Stimulated activated naive CD8-positive, alpha-beta T cell treated with anti-CD3 and anti-CD28 coated beads, Interleukin-15, Interleukin-2, amounts not matched to agents 100 U/mL and 50 U/mL, for 24 hours (primary cell): ENCODE data around the gene LCLAT1.
A peak's percentile ranks its signal among the peaks of the same experiment; 100 is the strongest.
"Not testable (repeated sequence)": the region's sequence is repeated elsewhere in the genome, so short reads cannot be mapped to it uniquely, and the experiment has no call there.

Source experiments
- ATAC-seq: fragments of 150-1000 bp; cut with Tn5 transposase; one replicate; pipeline ENCODE4 v1.10.0; 2021
- DNase-seq: peaks from one replicate; pipeline ENCODE4 v3.0.0; 2021

Gene LCLAT1

GRCh38 chr2:30487603-30488002 lies 40.6 kb downstream of the LCLAT1 start:
- ATAC-seq (no peak), DNase-seq (no peak)

DNA sequence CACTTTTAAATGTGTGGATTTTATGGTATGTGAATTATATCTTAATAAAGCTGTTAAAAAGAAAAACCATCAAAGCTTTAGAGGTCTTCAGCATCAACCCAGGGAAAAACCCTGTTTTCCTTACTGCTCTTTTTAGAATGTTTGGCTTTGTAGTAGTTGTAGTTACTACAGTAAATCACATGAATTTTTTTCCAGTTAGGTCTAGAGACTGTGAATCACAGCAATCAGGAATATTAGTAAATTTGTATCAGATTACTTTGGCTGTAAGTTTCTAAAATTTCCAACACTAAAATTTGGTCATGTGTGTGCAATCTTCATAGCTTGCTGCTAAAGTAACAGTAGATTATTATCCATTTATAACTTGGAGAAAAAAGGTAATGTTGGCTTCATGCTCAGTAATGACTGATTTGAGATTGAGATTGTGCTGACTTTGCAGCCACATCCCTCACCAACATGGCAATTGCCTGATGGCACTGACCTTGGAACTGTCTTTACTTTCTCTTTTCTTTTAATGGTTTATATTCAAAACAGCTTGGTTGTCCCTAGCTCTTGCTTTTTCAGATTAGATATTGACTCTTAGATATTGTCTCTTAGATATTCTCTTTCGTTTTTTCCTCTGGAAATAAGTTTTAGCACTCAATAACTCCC lies 41.1 kb downstream of the LCLAT1 start:
- no peak for ATAC-seq

DNA sequence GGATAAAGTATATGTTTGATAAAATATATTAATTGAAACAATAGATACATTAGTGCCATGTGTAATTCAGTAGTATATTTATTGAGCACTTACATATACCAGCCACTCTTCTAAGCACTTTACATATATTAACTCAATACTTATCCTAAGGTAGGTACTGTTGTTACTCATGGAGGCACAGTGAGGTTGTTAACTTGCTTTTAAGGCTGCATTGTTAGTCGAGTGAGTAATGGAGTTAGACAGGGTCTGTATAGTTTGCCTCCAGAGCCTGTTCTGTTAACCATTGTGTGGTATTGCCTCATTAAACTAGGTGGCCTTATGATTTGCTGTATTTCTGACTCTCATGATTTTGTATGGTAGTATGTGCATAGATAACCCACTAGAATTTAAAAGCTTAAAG lies 44.2 kb downstream of the LCLAT1 start:
- ATAC-seq (no peak), DNase-seq (no peak)

More for the DNA sequence above, 41.1 kb downstream of the LCLAT1 start:
- no peak for DNase-seq

GRCh38 chr2:30492185-30492584 lies 45.1 kb downstream of the LCLAT1 start:
- ATAC-seq: no peak

DNA sequence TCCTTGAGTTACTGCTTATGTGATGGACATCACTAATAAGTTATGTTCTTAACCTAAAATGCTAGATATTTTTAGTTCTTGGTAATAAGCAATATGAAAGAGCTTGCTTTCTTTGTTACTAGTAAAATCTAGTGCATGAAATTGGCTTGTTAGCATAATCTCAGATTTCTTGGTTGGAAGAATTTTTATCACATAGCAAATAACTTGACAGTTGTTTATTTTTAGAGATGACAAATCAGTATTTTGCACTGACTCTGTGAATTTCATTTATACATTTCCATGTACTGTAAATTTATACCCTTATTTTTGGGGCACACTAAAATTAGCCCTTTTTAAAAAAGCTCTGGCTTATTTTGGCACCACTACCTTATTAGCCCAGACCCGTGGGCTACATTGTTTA lies 45.6 kb downstream of the LCLAT1 start:
- no peak for ATAC-seq
- DNase-seq: no peak

More at GRCh38 chr2:30492185-30492584, 45.1 kb downstream of the LCLAT1 start:
- no peak for DNase-seq

DNA sequence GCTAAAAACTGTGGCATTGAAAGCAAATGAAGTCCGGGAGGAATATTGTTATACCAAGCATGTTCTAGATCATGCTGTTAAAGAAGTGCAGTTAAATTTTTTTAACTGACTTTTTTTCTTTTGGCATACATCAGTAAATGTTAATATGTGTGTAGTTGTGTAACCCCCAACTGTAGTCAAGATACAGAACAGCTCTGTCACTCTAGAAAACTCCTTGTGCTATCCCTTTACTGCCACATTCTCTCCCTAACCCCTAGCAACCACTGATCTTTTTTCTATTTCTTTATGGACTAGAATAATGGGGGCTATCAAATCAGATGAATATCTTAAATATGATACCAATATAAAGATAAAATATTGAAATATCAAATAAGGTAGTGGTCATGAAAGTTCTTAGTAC lies 46.4 kb downstream of the LCLAT1 start:
- ATAC-seq (no peak), DNase-seq (no peak)

- not testable (repeated sequence) for ATAC-seq, DNase-seq
Observed at GRCh38 chr2:30495896-30496295, 48.9 kb downstream of the LCLAT1 start.

- no peak for ATAC-seq
- no peak for DNase-seq
Observed at GRCh38 chr2:30499681-30500080, 52.6 kb downstream of the LCLAT1 start.

DNA sequence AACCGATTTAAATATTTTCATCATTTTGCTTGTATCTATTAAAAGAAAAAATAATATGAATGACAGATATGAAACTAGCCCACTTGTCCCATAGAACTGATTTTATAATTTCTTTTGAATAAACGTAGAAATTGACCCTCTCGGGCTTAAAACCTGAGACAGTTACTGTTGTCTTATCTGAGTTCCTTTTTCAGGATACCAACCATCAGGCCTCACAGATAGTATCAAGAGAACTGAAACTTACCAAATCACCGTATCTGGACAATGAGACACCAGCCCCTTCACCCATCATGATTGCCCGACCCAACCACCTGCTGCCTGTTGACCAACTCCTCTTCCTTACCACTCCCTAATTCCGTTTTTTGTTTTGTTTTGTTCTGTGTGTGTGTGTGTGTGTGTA lies 53.7 kb downstream of the LCLAT1 start:
- DNase-seq (no peak), ATAC-seq (no peak)

GRCh38 chr2:30502310-30502709 lies 55.3 kb downstream of the LCLAT1 start:
- ATAC-seq (no peak), DNase-seq (no peak)

DNA sequence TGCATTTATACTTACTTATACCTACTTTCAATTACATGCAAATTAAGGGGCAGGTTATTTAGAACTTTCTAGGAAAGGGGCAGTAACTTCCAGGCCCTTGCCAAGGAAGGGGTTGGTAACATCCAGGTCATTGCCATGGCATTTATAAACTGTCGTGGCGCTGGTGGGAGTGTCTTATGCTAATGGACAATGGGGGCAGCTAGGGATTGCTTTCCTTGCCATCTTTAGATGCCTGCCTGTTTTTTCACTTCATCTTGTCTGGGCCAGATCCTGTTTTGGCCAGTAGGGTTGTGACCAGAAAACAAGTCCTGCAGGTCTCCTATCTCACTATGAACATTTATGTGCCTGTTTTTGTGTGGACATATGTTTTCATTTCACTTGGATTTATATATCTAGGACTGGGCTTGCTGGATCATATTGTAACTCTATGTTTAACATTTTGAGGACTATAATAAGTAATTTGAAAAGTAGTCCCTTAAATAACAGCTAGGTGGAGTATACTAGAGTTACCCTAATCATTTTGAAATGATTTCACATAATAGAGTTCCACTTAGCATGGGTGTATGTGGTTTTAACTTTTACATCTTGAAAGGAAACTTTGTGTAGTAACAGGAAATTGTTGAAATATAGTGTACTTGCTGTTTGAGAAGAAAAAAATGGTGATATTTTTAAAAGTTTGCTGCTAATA lies 56.1 kb downstream of the LCLAT1 start:
- ATAC-seq (peak; percentile 85), DNase-seq (no peak)

- DNase-seq: no peak
- ATAC-seq: peak; percentile 58
Observed at GRCh38 chr2:30503695-30504052, 56.6 kb downstream of the LCLAT1 start.

- DNase-seq (no peak), ATAC-seq (no peak)
Observed at GRCh38 chr2:30504731-30505130, 57.7 kb downstream of the LCLAT1 start.

GRCh38 chr2:30505500-30506180 lies 58.6 kb downstream of the LCLAT1 start:
- ATAC-seq: no peak
- no peak for DNase-seq

- ATAC-seq: not testable (repeated sequence)
Observed at GRCh38 chr2:30507460-30507859, 60.4 kb downstream of the LCLAT1 start.

DNA sequence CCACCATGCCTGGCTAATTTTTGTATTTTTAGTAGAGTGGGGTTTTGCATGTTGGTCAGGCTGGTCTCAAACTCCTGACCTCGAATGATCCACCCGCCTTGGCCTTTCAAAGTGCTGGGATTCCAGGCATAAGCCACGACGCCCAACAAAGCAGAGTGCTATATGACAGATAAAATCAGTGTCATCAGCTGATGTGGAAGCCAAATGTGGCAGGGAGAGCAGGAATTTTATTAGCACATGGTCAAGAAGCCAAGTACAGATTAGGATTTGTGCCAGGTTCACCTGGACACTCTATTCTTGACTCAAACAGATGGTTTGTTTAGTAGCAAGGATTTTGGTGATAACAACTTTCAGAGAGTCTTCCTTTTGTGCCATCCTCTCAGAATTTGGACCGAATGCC lies 62.7 kb downstream of the LCLAT1 start:
- DNase-seq (no peak), ATAC-seq (no peak)

More at GRCh38 chr2:30507460-30507859, 60.4 kb downstream of the LCLAT1 start:
- not testable (repeated sequence) for DNase-seq

DNA sequence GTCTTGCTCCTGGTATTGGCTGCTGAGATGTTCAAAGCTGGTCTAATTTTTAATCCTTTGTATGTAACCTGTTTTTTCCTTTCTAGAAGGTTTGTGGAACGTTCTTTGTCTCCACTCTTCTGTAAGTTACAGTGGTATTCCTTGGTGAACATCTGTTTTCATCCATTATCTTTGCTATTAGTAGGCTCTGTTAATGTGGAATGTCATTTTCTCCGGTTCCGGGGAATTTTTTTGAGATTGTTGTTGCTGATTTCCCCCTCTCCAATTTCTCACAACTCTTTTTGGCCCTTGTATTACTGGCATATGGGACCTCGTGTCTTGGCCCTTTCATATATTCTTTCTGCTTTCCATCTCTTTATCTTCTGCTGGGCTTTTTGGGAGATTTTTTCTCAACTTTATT lies 63.4 kb downstream of the LCLAT1 start:
- no peak for ATAC-seq
- no peak for DNase-seq

- no peak for ATAC-seq
- no peak for DNase-seq
Observed at GRCh38 chr2:30511122-30512083, 64.4 kb downstream of the LCLAT1 start.

GRCh38 chr2:30512243-30512886 lies 65.3 kb downstream of the LCLAT1 start:
- ATAC-seq (no peak), DNase-seq (no peak)

DNA sequence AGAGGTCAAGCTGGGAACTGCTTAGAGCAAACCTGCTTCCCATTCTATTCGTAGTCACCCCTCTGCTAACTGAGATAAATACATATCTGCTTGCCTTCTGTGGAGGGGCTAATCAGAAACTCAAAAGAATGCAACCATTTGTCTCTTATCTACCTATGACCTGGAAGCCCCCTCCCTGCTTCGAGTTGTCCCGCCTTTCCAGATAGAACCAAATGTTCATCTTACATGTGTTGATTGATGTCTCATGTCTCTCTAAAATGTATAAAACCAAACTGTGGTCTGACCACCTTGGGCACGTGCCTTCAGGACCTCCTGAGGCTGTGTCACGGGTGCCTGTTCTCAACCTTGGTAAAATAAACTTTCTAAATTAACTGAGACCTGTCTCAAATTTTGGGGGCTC lies 66.6 kb downstream of the LCLAT1 start:
- not testable (repeated sequence) for DNase-seq, ATAC-seq

DNA sequence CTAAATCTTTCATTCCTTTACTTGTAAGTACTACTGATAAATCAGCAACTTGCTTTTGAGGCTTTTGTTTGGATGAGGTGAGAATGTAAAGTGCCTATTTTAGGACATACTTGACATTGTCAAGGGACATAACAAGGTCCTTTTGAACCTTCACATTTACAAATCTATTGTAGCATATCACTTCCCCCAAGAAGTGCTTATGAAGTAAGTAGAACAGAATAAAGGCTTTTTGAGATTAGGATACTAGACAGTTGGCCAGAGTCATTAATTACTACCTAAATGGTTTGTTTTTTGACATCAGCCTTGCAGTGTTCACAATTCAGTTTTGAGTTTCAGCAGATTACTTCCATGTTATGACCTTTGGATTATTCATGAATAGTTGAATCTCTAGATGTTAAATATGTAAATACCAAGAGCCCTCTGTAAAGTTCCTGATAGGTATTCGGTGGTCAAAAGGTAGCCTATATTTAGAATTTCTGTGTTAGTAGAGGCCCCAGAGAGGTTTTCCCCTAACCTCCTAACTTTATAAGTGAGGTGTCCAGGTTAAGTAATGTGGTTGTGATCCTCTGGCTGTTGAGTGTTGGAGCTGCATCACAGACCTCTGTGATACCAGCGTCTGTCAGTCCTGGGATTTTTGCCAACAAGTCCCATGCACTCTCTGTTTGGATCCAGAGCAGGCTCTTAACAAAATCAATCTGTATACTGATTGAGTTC lies 67.2 kb downstream of the LCLAT1 start:
- ATAC-seq: no peak
- no peak for DNase-seq
